NCI-H1417 treated with DMSO at 0.1 percent for 48 hours (cell line): ENCODE measurements around the gene RPL36.

Experiments
- DNase-seq: peaks from one replicate; lab custom pipeline; 2025; lab: John Stamatoyannopoulos, UW

RPL36 gene

DNA sequence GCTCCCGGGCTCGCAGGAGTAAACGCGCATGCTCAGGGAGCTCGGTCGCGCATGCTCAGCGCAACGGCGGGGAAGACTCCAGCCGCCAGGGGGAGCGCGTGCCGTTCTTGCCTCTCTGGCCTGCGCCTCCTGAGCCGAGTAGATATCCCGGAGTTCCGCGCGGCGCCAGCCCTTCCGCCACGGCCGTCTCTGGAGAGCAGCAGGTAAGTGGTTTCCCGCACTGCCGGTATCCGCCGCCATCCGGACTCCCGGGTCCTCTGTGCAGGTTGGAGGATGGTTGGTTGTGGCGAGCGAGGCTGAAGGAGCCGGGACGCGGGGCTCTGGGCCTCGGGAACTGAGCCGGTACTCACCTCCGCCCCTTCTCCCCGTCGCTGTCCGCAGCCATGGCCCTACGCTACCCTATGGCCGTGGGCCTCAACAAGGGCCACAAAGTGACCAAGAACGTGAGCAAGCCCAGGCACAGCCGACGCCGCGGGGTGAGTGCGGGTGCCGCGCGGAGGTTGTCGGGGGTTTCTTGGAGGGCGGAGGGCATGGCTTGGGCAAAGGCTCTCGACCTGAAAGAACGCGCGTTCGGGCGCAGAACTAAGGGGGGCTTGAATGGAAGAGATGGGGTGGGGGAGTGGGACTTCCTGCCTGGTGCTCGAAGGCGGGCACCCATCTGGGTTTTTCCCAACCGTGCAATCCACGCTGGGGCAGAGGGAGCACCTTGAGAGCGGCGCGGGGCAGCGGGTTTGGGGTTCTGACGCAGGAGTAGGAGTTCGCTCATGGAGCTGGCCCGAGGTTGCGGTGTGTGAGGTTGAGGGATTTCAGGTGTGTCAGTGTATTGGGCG, at the start of gene RPL36:
RPL36 (plus strand) TSS at position 171 of the 830 bp plus-strand sequence; CDS start at position 384, 213 bp downstream.
- peak; percentile 92 for DNase-seq

DNA sequence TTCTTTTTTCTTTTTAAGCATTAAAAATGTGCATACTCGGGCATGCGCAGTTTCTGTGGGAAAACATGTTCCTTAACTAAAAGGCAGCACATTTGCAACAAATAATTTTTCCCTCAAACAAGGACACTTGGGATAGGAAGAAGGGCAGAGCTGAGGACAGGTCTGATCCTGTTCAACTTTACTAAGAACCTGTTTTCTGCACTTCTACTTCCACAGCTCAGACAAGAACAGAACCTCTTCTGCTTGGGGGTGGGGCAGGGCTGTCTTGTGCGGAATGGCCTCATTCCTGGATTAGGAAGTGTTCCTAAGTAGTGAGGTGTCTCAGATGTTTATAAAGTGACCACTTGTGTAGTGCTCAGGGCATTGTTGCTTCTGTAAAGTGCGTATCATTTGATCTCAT, 48.9 kb upstream of the RPL36 start:
- no peak for DNase-seq

DNA sequence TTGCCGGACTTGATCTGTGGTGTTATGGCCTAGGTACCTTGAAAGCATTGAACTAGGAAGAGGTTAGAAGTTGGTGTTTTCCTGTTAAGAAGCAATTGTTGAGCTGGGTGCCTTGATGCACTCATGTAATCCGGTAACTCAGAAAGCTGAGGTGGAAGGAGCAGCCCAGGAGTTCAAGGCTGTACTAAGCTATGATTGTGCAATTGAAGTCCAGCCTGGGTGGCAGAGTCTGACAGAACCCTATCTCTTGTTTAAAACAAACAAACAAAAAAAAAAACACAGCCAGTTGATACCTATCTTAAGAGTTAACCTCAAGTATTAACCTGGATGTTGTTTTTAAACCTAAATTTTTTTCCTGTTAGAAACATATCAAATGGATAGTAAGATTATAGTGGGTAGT, 47.9 kb upstream of the RPL36 start:
- DNase-seq, result no peak

DNA sequence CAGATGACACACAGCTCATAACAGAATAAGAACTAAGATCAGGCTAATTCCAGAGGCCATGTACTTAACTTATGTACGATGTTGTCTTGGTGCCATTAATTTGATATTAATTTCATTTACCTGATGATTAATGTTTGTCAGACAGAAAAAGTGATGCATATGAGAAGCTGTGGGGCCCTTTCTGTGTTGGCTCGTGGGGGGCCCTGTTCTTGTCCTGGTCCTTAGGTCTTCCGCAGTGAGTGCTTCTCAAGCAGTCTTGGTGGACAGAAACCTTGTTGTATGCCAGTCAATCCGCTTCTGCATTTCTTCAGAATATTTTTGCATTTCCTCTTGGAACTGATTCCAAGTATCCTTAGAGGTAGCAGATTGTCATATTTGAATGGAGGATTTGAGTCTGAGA, 47.0 kb upstream of the RPL36 start:
- no peak for DNase-seq

DNA sequence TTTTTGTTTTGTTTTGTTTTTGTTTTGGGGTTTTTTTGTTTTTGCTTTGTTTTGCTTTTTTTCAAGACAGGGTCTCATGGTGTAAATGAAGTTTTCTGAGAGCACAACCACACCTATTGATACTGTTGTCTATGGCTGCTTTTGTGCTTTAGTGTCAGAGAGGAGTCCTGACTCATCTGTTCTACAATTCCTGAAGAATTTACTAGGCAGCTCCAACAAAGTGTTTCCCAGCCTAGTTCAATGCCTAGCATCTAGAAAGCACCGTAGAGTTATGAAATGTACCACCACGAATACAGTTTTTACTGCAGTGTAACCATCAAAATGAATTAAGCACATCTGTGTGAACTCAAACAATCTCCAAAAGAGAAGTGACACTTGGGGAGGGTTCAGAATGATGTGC, 46.1 kb upstream of the RPL36 start:
- no peak for DNase-seq

DNA sequence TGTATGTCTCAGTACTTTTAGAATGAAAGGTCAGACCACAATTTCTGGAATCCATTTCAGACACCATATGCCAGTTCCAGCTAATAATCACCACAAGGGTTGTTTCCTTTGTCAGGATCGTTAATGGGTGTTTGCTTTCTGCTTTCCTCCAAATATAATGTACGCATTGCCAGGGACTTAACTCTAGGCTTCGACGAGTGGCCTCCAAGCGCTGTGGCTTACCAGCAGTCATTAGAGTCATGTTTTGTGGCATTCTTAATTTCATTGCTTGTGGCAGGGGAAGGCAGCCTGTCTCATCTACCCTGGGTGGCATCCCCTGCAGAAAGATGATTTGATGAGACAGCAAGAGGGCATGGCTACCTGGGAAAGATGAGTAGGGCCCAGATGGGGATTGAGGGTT, 44.7 kb upstream of the RPL36 start:
- peak; percentile 13 for DNase-seq

DNA sequence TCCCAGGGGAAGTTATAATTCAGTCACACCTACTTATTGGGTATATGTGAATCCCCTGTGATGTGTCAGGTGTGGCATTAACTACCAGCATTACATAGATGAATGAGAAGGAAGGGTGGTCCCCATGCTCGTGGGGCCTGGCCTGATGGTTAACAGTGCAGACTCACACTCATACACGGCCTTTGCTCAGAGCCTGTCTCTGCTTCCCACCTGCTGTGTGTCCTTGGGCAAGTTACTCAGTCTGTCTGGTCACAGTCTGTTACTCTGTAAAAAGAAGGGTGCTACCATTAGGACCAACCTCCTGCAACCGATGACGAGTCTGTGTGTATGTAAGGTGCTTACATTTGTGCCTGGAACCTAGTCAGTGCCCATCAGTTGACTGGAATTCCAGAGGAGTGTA, 43.4 kb upstream of the RPL36 start:
- DNase-seq, result no peak

DNA sequence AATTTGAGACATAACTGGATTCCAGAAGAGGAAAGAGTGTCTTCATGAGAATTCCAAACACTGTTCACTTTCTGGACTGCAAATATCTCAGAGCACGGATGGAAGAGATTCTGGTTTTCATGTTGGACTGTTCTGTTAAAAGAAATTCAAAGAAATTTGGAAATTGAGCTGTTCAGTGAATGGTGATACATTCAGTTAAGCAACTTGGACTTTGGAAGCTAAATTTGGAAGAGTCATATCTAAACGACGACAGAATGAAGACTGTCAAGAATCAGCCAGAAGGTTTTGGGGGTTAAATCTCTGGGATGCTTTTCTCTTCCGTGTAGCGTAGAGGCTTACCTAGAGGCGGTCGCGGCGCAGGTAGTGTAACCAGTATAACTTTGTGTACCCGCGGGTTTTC, 41.6 kb upstream of the RPL36 start:
- DNase-seq, result no peak

DNA sequence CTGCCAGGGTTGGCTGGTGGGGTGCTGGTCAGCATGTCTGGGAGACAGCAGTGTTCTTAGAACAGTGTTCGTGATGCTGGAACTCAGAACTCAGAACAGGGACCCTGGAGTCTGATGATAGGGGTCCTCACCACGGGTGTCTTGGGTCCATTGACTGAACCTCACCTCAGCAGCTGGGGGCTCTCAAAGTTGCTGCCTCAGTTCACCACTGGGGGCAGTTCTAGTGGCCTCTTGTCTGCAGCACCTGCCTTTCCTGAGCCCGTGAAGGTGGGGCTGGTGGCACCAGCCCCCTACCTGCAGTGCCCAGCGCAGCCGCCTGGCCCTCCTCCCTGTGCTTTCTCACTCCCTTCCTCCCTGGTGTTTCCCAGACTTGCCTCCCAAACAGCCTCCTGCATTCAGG, 38.7 kb upstream of the RPL36 start:
- no peak for DNase-seq

DNA sequence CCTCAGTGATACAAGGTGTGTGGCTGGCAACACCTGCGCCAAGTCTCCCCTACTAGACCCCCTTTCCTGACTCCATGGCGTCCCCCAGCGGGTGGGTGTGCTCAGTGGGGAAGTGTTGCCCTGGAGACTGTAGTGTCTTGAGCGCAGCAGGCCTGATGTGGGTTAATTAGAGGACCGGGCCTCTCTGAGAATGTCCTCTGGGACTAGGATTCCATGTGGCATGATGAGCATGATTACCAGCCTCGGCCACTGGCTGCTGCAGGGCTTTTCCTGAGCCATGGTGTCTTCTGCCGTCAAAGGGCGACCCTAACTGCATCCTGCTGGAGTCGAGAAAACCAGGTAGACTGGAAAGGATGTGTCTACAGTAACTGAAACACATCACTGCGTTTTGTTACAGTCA, 37.8 kb upstream of the RPL36 start:
- DNase-seq, result no peak

DNA sequence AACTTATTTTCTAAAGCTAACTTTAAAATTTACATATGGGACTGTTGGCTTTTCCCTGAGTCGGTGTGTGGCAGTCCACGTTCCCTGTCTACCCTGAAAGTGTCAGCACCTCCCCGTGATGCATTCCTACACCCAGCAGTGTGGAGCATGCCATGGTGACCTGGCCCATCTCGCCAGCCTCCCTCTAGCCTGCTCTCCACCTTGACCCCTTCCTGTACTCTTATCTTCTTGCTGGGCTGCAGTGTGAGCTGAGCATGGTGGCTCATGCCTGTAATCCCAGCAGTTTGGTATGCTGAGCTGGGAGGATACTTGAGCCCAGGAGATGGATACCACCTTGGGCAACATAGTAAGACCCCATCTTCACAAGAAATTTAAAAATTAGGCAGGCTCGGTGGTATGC, 35.2 kb upstream of the RPL36 start:
- DNase-seq, result no peak

DNA sequence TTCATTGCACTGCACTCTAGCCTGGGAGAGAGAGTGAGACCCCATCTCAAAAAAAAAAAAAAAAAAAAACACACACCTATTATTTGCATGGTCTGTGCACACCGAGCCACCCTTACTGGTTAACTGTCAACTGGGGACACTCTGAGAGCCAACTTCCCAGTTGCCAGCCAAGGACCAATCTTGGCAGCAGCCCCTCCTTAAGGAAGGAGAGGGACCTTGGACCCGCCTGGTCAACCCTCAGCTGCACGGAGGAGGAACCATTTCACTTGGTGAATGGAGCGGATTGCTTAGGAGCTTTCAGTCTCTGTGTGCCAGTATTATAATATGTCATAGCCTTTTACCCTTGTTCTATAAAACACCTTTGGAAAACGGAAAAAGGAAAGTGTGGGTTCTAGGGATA, 34.7 kb upstream of the RPL36 start:
- DNase-seq, result no peak

DNA sequence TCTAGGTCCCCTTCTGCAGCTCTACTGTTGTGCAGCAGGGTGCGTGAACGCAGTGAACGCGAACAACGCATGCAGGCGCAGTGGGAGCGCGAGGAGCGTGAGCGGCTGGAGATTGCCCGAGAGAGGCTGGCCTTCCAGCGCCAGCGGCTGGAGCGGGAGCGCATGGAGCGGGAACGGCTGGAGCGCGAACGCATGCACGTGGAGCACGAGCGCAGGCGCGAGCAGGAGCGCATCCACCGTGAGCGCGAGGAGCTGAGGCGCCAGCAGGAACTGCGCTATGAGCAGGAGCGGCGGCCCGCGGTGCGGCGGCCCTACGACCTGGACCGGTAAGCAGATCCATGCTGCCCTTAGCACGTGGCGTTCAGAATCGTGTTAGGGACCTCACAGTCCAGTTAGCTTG, 28.6 kb upstream of the RPL36 start:
- DNase-seq, result no peak

DNA sequence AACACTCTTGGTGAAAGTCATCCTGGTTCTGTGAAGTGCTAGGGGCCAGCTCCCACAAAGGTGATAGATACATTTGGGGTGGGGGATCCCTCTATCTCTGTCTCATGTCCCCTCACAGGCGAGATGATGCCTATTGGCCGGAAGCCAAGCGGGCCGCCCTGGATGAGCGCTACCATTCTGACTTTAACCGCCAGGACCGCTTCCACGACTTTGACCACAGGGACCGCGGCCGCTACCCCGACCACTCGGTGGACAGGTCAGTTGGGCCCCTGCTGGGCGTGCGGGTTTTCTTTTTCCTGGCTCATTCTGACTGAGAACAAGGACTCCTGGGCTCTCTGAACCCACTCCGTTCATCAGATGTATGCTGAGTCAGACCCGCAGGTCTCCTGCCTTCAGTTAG, 26.2 kb upstream of the RPL36 start:
- DNase-seq, result no peak

DNA sequence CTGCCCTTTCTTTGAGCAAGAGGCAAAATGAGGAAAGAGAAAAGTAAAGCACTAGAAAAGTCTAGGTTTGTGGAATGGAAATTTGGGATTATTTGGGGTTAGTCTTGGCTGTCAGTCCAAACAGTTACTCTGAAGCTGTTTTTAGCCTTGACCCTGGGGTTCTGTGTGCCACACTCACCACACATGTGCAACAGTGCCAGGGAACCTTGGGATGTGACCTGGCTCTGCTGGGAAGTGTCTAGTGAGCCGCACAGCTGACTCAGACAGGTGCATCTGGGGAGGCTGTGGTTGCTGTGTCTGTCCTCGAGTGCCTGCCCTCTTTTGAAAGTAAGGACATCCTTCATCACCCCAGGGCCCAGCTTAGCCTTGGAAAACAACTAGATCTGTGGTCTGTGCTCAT, 25.6 kb upstream of the RPL36 start:
- no peak for DNase-seq

DNA sequence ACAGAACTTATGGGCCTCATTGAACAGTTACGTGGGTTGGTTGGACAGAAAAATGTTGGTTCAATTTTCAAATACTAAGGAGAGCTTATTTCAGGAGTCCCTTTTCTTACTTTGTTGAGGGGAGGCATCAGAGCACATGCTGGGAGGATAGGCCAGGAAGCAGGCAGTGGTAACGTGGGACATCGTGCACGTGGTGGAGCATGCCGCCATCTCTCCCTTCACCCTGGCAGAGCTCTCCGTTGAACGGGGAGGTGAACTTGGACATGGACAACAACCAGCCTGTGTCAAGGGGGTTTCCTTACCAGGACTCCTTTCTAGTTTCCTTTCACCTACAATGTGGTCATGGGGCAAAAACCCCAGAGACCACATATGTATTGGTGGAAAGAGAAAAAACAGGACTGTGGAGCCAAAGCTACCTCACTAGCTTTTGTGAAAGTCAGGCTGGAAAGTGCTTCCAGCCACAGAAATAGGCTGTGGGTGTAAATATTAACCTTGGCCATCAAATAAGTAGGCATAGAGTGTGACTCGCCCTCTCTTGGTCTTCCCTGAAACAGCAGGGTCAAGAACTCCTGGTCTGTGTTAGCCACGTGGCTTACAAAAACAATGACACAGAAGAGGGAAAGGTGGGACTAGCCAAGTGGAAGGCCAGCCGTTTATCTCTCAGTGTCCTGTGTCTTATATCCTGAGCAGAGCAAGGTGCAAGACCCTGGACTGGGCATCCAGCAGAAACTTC, 24.1 kb upstream of the RPL36 start:
- DNase-seq, result no peak

DNA sequence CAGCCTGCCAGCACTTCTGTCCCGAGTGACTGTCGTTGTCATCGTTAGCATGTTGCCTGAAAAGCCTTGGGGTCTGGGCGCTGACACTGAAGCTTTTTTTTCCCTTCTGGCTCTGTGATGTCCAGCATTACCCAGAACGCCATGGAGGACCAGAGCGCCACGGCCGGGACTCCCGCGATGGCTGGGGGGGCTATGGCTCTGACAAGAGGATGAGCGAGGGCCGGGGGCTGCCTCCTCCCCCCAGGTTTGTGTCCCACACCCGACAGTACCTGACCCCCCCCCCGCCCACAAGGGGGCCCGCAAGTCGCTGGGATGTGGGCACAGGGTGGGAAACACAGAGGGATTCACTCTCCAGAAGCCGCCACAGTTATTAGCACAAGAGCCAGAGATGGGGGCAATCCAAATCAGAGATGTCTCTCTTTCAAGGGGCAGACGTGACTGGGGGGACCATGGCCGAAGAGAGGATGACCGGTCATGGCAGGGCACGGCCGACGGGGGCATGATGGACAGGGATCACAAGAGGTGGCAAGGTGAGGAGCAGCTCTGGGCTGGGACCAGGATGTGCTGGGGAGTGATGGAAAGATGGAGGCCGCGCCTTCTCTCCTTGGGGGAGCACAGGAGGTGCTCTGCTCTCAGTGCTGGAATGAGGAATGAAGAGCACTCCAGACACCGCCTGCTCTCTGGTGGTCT, 23.0 kb upstream of the RPL36 start:
- no peak for DNase-seq

DNA sequence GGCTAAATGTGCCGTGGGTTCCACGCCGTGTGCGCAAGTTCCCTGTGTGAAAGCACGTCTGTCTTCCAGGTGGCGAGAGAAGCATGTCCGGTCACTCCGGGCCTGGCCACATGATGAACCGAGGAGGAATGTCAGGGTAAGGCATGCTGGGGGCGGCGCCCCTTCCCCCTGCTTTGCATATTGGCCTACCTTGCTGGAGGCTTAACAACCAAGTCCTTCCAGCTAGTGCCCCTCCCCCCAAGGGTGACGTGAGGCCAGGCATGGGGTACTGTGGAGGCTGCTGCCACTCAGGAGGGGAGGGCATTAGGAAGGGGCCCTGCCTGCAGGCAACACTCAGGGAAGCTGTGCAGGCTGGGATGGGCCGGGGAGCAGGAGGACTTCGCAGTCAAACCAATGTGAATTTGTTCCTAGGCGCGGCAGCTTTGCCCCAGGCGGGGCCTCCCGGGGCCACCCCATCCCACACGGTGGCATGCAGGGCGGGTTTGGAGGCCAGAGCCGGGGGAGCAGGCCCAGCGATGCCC, 22.3 kb upstream of the RPL36 start:
- DNase-seq, result no peak

DNA sequence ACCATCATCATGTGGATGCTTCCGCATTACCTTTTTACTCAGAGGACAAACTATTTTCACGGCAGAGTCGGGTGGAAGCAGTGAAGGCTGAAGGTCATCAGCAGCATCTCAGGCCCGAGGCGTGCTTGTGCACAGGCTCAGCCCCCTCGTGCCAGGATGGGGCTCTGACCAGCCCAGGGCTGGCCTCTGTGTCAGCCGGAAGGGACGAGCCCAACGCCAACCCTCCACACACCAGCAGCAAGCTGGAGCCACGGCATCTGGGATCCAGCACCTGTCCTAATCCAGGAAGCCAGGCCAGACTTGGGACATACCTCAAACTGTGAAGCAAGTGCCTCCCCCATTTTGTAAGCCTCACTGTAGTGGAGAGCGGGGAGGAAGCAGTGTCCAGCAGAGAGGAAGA, 20.9 kb upstream of the RPL36 start:
- no peak for DNase-seq

DNA sequence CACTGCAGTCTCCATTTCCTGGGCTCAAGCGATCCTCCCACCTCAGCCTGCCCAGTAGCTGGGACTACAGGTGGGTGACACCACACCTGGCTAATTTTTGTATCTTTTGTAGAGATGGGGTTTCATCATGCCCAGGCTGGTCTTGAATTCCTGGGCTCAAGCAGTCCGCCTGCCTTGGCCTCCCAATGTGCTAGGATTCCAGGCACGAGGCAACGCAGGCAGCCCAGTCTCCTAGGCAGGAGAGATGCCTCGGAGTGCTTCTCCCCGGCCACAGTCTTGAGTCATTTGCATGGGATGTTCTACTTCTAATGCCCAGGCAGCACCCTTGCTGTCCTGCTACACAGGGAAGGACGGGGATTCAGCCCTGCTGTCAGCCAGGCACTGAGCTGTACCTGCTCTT, 18.5 kb upstream of the RPL36 start:
- DNase-seq, result no peak

DNA sequence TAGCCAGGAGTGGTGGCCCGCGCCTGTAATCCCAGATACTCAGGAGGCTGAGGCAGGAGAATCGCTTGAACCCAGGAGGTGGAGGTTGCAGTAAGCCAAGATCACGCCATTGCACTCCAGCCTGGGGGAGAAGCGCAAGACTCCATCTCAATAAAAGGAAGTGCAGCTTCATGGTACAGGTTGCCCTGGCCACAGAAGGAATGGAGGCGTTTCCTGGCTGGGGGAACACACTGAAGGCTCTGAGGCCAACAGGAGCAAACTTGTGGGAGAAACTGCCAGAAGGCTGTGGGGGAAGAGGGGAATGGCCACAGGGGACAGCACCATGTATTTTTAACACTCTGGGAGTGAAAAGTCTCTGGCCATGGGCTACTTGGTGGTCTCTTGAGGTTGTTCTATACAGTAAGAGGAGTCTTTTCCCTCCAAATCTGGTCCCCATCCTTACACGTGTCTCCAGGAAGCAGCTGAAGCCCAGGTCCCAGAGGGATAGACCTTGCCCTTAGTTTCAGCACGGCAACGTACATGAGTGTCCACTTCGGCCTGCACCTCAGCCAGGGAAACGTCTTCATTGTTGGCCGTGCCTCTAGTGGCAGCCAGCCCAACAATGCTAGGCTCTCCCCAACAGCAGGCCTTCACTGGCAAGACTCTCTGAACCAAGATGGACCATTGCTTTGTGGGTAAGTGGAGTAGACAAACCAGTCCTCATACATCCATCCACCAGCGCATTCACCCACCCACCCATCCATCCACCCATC, 17.2 kb upstream of the RPL36 start:
- DNase-seq, result no peak

DNA sequence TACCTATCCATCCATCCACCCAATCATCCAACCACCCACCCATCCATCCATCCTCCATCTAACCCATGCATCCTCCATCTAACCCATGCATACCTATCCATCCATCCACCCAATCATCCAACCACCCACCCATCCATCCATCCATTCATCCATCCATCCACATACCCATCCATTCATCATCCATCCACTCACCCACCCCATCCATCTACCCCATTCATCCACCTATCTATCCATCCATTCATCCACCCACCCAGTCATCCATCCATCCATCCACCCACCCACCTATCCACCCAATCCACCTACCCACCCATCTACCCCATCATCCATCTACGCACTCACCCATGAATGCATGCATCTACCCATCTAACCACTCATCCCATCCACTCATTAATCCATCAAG, 16.3 kb upstream of the RPL36 start:
- DNase-seq, result no peak
